Skeletal muscle cell (primary cell): ENCODE results near the gene ADCY2.

Experiments used
- DNase-seq: peaks from one replicate; pipeline ENCODE4 v3.0.0-alpha.2; 2010; ENCODE audit warnings: low read depth
- H3K4me3 ChIP-seq: 2 replicates; pipeline ENCODE4 v1.5.1; 2011; ENCODE audit warnings: low read depth, mild to moderate bottlenecking, control low read depth, low read length, moderate library complexity

The ADCY2 gene

GRCh38 chr5:7395947-7396712 lies at the start of gene ADCY2:
Gene ADCY2 (plus strand): TSS chr5:7396138. CDS start chr5:7396297, 159 bp downstream.
- DNase-seq, result no peak
- H3K4me3 ChIP-seq, result no peak within 1 kb of the TSS

- no peak for DNase-seq
- no peak overlapping the region for H3K4me3 ChIP-seq
Observed at GRCh38 chr5:7347377-7347776, 48.6 kb upstream of the ADCY2 start.

- H3K4me3 ChIP-seq, result no peak overlapping the region
- no peak for DNase-seq
Observed at GRCh38 chr5:7348168-7348854, 47.6 kb upstream of the ADCY2 start.

DNA sequence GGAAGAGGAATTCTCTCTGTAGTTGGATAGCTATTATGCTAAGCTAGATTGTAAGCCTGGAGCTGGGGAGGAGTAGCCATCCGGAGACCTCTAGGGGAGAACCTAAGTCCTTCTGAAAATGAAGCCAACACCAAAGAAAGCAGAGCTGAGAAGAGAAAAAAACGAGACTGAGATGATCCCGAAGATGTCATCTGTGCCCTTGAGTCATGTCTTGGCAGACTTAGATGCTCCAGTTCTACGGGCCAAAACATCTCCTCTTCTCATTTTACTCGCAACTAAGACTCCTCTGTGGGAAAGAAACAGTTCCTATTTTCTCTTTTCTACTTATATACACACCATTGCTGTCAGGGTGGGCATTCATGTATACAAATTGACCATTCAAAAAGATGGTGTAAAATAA lies 34.3 kb upstream of the ADCY2 start:
- H3K4me3 ChIP-seq, result no peak overlapping the region
- DNase-seq, result no peak

DNA sequence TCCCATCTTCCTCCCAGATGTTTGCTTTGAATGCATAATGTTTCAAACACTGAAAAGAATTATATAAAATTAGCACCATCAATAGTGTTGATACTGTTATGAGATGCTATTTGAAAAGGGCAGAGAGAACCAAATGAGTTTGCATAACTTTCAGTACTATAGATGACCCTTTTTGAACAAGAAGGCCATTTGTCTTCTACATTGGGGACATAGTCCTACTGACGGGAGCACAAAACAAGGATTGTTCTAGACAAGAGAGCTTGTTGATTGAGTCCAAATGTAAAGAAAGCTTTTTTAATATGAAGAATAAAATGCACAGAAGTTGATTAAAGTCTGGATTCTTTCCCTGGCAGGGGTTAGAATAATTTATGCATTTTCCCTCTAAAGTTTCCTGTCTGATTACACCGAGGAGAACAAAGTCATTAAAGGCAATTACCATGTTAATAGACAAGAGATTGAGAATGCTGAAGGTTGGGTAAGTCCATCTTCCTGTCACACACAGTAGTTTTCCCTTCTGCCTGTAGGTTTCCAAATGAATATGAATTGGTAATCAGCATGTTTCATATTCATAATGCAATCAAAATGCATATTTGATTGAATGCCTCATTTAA lies 32.8 kb upstream of the ADCY2 start:
- no peak overlapping the region for H3K4me3 ChIP-seq
- no peak for DNase-seq

- no peak overlapping the region for H3K4me3 ChIP-seq
- DNase-seq, result no peak
Observed at GRCh38 chr5:7364226-7364875, 31.6 kb upstream of the ADCY2 start.

DNA sequence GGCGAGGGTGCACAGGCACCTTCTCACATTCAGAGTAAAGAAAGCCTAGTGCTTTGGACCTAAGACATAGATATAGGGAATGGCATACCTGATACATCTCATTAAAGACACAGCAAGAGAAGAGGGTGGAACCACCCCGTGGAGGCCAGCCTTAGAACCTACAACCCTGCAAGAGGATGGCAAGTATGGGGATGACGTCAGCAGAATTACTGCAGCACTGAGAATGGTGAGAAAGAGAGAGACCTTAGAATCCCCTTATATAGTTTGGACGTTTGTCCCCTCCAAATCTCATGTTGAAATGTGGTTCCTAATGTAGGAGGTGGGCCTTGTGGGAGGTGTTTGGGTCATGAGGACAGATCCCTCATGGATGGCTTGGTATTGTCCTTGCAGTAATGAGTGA lies 28.2 kb upstream of the ADCY2 start:
- no peak overlapping the region for H3K4me3 ChIP-seq
- DNase-seq, result no peak

DNA sequence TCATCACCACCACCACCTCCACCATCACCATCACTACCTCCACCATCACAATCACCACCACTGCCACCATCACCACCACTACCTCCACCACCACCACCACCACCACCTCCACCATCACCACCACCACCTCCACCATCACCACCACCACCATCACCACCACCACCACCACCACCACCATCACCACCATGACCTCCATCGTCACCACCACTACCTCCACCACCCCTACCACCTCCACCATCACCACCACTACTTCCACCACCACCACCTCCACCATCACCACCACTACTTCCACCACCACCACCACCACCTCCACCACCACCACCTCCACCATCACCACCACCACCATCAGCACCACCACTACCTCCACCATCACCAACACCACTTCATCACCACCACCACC lies 23.5 kb upstream of the ADCY2 start:
- no peak overlapping the region for H3K4me3 ChIP-seq
- DNase-seq, result no peak

- DNase-seq, result no peak
- no peak overlapping the region for H3K4me3 ChIP-seq
Observed at GRCh38 chr5:7374186-7374585, 21.8 kb upstream of the ADCY2 start.

DNA sequence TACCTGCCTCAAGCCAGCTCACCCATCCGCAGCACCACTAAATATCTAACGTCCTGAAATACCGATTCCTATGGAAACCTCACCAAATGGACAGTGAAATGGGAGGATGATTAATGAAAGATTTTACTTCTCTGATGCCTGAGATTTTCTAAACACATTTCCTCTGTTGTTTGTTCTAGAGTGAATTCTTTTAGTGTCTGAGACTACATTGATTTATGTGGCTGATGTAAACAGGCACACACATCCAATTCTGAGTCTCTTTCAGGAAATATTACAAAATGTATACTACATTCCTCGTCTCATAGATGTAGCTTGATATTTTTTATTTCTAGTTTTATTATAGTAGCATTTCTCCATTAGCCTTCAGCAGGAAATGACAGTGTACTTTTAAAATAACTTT lies 20.5 kb upstream of the ADCY2 start:
- DNase-seq, result no peak
- no peak overlapping the region for H3K4me3 ChIP-seq

DNA sequence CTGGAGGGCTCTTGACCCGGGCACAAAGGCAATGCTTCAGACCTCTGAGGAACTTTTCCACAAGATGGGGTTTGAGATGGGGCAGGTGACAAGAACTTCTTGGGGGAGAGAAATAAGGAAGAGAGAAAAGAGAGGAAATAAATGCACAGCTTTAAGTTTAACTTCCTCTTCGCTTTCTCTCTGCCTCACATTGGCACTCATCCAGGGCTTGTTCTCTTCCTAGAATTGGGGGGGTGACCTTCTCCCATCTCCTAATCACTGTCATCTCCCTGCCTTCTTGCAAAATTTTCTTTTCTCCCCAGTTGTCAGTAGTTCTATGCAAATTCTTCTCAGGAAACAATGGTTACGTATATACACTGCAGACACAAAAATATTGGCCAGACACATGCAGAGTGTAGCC lies 19.1 kb upstream of the ADCY2 start:
- DNase-seq, result no peak
- no peak overlapping the region for H3K4me3 ChIP-seq

DNA sequence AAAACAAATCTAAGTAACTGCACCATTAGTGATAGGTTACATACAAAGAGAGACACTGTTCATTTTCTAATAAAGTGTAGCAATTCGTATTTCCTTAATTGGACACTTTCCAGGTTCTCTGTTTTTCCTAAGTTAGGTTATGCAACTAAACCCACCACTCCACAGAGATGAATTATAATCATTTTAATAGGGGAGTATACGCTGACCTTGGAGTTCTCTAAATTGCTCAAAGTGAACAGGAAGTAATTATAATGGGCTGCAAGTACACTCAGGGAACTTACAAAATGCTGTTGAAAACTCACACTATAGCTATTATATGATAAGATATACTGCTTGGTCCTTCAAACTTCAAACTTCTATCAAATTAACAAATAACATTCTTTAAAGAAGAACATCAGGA lies 18.2 kb upstream of the ADCY2 start:
- DNase-seq, result no peak
- no peak overlapping the region for H3K4me3 ChIP-seq

- no peak for DNase-seq
- no peak overlapping the region for H3K4me3 ChIP-seq
Observed at GRCh38 chr5:7382588-7382987, 13.3 kb upstream of the ADCY2 start.

- no peak overlapping the region for H3K4me3 ChIP-seq
- no peak for DNase-seq
Observed at GRCh38 chr5:7385681-7386080, 10.3 kb upstream of the ADCY2 start.

- DNase-seq, result no peak
- H3K4me3 ChIP-seq, result no peak overlapping the region
Observed at GRCh38 chr5:7388553-7388952, 7.4 kb upstream of the ADCY2 start.

GRCh38 chr5:7391215-7391614 lies 4.7 kb upstream of the ADCY2 start:
- no peak overlapping the region for H3K4me3 ChIP-seq
- DNase-seq, result no peak

- no peak overlapping the region for H3K4me3 ChIP-seq
- DNase-seq, result no peak
Observed at GRCh38 chr5:7391814-7392692, 3.9 kb upstream of the ADCY2 start.

GRCh38 chr5:7392693-7393024 lies 3.3 kb upstream of the ADCY2 start:
- no peak overlapping the region for H3K4me3 ChIP-seq
- no peak for DNase-seq

DNA sequence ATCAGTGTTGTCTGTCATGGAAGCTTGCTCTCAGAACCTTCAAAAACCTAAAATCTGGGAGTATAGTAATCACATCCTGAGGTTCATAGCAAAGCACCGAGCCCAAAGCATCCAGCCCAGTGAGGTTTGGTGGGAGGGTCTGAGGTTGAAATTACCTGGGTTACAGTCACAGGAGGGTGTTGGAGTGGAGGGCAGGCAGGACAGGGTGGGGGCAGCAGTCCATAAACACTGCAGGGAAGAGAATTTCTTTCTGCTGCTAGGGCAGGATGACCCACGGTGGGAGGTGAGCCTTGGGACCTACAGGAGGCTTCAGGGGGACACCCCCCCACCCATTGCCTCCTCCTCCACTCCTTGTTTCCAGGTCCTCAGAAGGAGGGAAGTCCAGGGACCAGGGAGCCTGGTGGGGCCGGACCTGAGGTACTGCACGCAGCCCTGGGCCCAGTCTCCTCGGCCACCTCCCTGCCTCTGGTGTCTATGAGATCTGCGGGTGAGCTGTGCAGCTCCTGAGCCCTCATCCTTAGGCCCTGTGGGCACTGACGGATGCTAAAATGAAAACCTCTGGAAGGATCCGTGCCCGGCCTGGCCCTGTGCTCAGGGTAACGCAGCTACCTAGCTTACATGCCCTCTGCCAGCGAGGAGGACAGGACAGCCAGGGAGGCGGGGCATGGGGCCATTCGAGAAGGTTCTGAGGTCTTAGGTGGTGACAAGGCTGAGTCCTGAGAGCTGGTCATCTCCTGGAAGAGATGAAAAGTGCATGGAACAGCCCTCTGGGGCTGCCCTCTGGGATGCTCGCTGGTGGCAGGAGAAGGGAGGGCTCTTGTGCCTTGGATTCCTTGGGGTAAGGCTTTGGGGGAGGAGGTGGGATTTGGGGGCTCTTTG lies 1.8 kb upstream of the ADCY2 start:
- no peak for DNase-seq
- H3K4me3 ChIP-seq, result no peak overlapping the region
